Activated B cell treated with CpG ODN at 0.5 μM for 24 hours (primary cell): ENCODE measurements around the gene FOXI3. TPM values are rescaled to one million over a fixed set of nuclear protein-coding genes. Genes with fewer than 3 reads are reported as not detected.

ENCODE experiments used
- ATAC-seq: fragments of 200-7000 bp; cut with Tn5 transposase; one replicate; pipeline ENCODE4 v1.10.0; 2021; ENCODE audit warnings: low read depth, mild to moderate bottlenecking, moderate library complexity
- CTCF ChIA-PET: fragments of 350-600 bp; sonication (Branson Sonifier 250); formaldehyde crosslinking; loops from one replicate; lab custom pipeline; 2021; ENCODE audit warnings: antibody characterized with exemption; lab: Charles Lee
- POLR2A ChIA-PET: fragments of 350-600 bp; sonication (Branson Sonifier 250); formaldehyde crosslinking; loops from one replicate; lab custom pipeline; 2021; ENCODE audit warnings: antibody characterized with exemption; lab: Charles Lee
- DNase-seq: peaks from one replicate; pipeline ENCODE4 v3.0.0; 2022
- H3K27ac Mint-ChIP-seq: one replicate; pipeline ENCODE4 v1.8.0; 2020; ENCODE audit warnings: mixed read lengths
- H3K27me3 Mint-ChIP-seq: one replicate; pipeline ENCODE4 v1.8.0; 2021; ENCODE audit warnings: mixed read lengths
- H3K36me3 Mint-ChIP-seq: one replicate; pipeline ENCODE4 v1.8.0; 2021; ENCODE audit warnings: low read depth, mixed read lengths
- H3K4me1 Mint-ChIP-seq: one replicate; pipeline ENCODE4 v1.8.0; 2021; ENCODE audit warnings: mixed read lengths
- H3K4me3 Mint-ChIP-seq: one replicate; pipeline ENCODE4 v1.8.0; 2020; ENCODE audit warnings: mild to moderate bottlenecking, mixed read lengths
- H3K9me3 Mint-ChIP-seq: one replicate; pipeline ENCODE4 v1.8.0; 2020; ENCODE audit warnings: mixed read lengths
- CTCF ChIP-seq: fragments of 200-600 bp; IDR thresholded peaks from one replicate; pipeline ENCODE4 v1.8.0; 2022; ENCODE audit warnings: antibody characterized with exemption, mild to moderate bottlenecking
- intact Hi-C: fragments of 100-400 bp; cut with micrococcal nuclease; formaldehyde crosslinking; loops from one replicate; pipeline ENCODE4 v1.15.1; 2024
- total RNA-seq: library from RNA; stranded (reverse); gene quantifications from 2 replicates; pipeline ENCODE4 v1.2.3, GENCODE V29; 2022

The FOXI3 gene
- total RNA-seq = not detected in 2 replicates

DNA sequence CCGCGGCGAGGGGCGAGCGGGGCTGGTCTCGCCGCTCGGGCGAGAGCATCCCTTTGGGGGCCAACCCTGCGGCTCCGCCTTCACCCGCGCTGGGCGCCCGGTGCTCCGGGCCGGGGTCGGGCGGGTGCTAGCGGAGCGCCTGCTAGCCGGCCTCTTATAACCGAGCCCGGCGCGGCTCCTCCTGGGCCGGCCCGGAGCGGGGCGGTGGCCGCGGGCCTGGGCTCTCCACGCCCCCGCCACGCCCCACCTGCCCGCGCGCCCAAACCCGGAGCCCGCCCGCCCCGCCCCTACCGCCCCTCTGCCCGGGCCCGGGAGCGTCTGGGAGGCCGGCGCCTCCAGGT, at the start of gene FOXI3:
Gene FOXI3 (minus strand): TSS at position 129 of the 341 bp plus-strand sequence. CDS start 158 bp downstream, outside the sequence.
- ChIA-PET POLR2A (no interaction called here), CTCF (no interaction called here)
- TF ChIP-seq CTCF = no peak
- peaks cover 10% of the 10 kb centered on the region for H3K4me1 Mint-ChIP-seq
- H3K9me3 Mint-ChIP-seq = no peaks in the 10 kb centered on the region
- intact Hi-C loops = no loop called here
- H3K27me3 Mint-ChIP-seq = peaks cover 48% of the 10 kb centered on the region
- DNase-seq = peak; percentile 30
- peak within 1 kb of the TSS; percentile 41 for H3K27ac Mint-ChIP-seq
- no peaks in the 10 kb centered on the region for H3K36me3 Mint-ChIP-seq
- peak within 1 kb of the TSS; percentile 78 for H3K4me3 Mint-ChIP-seq
- peak; percentile 50 for ATAC-seq

DNA sequence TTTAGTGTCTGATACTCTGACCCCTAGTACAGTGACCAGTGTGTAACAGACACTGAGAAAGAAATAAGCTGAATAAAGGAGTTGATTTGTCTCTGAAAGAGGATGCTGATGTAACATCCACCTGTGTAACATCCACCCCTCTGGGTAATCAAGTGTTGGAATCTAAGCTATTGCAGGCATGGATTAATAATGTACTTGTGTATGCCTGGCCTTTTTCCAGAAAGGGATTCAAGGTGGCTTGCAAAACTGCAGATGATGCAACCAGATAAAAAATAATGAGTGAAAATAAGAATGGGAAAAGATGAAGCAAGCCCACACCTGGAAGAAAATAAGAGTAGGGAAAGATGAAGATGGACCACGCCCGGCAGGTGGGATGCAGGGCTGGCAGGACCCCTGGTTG, 48.2 kb upstream of the FOXI3 start:
- Mint-ChIP-seq H3K27me3 (no peaks in the 10 kb centered on the region), H3K4me3 (no peak overlapping the region), H3K4me1 (no peaks in the 10 kb centered on the region), H3K36me3 (no peaks in the 10 kb centered on the region), H3K27ac (no peak overlapping the region), H3K9me3 (peaks cover 6% of the 10 kb centered on the region)
- intact Hi-C loops = no loop called here
- TF ChIP-seq CTCF = no peak
- no peak for ATAC-seq
- no peak for DNase-seq
- ChIA-PET POLR2A (no interaction called here), CTCF (no interaction called here)

GRCh38 chr2:88499204-88499603, 46.7 kb upstream of the FOXI3 start:
- ChIA-PET POLR2A (no interaction called here), CTCF (no interaction called here)
- intact Hi-C loops = no loop called here
- Mint-ChIP-seq H3K27ac (no peak overlapping the region), H3K9me3 (peaks cover 6% of the 10 kb centered on the region), H3K27me3 (peaks cover 3% of the 10 kb centered on the region), H3K4me3 (no peak overlapping the region), H3K36me3 (no peaks in the 10 kb centered on the region), H3K4me1 (no peaks in the 10 kb centered on the region)
- ATAC-seq (no peak), DNase-seq (no peak)
- TF ChIP-seq CTCF = no peak

DNA sequence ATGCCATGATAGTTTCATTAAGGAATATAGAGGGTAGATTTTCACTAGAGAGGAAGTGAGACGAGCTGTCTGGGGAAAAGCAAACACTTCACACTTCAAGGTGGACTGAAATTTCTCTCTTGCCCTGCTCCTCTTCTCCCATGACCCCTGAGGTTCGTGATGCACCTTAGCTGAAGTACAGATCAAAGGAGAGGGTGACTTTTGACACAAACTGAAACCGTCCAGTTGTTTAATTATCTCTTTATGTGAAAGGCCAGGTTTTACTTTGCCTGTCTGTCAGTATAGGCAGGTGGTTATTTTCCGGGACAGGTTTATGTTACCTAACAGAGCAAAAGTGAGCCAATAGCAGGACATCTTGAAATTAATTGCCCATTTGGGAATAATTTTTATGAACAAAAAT, 41.0 kb upstream of the FOXI3 start:
- no peak overlapping the region for H3K4me3 Mint-ChIP-seq
- no peaks in the 10 kb centered on the region for H3K9me3 Mint-ChIP-seq
- no peak overlapping the region for H3K27ac Mint-ChIP-seq
- ATAC-seq = no peak
- CTCF ChIA-PET = no interaction called here
- H3K4me1 Mint-ChIP-seq = no peaks in the 10 kb centered on the region
- TF ChIP-seq CTCF = no peak
- peaks cover 9% of the 10 kb centered on the region for H3K27me3 Mint-ChIP-seq
- POLR2A ChIA-PET = no interaction called here
- H3K36me3 Mint-ChIP-seq = no peaks in the 10 kb centered on the region
- intact Hi-C loops = no loop called here
- no peak for DNase-seq

GRCh38 chr2:88492002-88492401, 39.5 kb upstream of the FOXI3 start:
- intact Hi-C loops = no loop called here
- Mint-ChIP-seq H3K36me3 (no peaks in the 10 kb centered on the region), H3K4me1 (no peaks in the 10 kb centered on the region), H3K9me3 (no peaks in the 10 kb centered on the region), H3K27ac (no peak overlapping the region), H3K4me3 (no peak overlapping the region), H3K27me3 (peaks cover 11% of the 10 kb centered on the region)
- ATAC-seq (no peak), DNase-seq (no peak)
- ChIA-PET CTCF (interaction anchor here (0.6 kb wide), 1 partner anchor 17 kb away, joined by 7 read pairs; no protein-coding TSS in a partner anchor), POLR2A (no interaction called here)
- no peak for TF ChIP-seq CTCF
